ENCODE measurements around the gene ITPRID1.

GRCh38 chr7:31583942-31584341, 70.1 kb downstream of the ITPRID1 start:
- TF ChIP-seq CTCF (IDR thresholded peaks at IDR 0.05) (no peak), EZH2 (IDR thresholded peaks at IDR 0.05; ENCODE audit: borderline replicate concordance, insufficient read depth, low read depth, low read length, poor library complexity, severe bottlenecking) (no peak)

Data from B cell (primary cell).